Spleen (tissue), 11 donors: Measurements from ENCODE around the gene FAM193A. TPM values are rescaled to one million over a fixed set of nuclear protein-coding genes. Genes with fewer than 3 reads are reported as not detected.

Source experiments
- DNase-seq: peaks from one replicate; pipeline ENCODE4 v3.0.0-alpha.2; 2020
- H3K27ac ChIP-seq, 8 donors: fragments of 200-600 bp; sonication (generic) in 7 of 8; 1 replicate in 4 of 8; 2 replicates in 4 of 8; pipeline versions ENCODE4 v1.5.0 to v1.8.0; 2016 to 2021; ENCODE audit warnings: inconsistent platforms in 4 of 8, mild to moderate bottlenecking in 4 of 8, moderate library complexity in 1 of 8
- H3K27me3 ChIP-seq, 7 donors: fragments of 200-600 bp; sonication (generic) in 6 of 7; replicated peaks in 1 of 7; 1 replicate in 4 of 7; 2 replicates in 3 of 7; pipeline versions ENCODE4 v1.5.0 to v1.8.0; 2016 to 2021; ENCODE audit warnings: inconsistent platforms in 3 of 7, mild to moderate bottlenecking in 1 of 7
- H3K36me3 ChIP-seq, 6 donors: fragments of 200-600 bp; sonication (generic) in 5 of 6; 1 replicate in 4 of 6; 2 replicates in 2 of 6; pipeline versions ENCODE4 v1.5.0 to v1.8.0; 2016 to 2021; ENCODE audit warnings: inconsistent platforms in 2 of 6
- H3K4me1 ChIP-seq, 6 donors: fragments of 200-600 bp; sonication (generic) in 5 of 6; 1 replicate in 3 of 6; 2 replicates in 3 of 6; pipeline versions ENCODE4 v1.5.0 to v1.8.0; 2016 to 2021; ENCODE audit warnings: inconsistent platforms in 3 of 6
- H3K4me3 ChIP-seq, 8 donors: fragments of 200-600 bp; sonication (generic) in 7 of 8; 1 replicate in 4 of 8; 2 replicates in 4 of 8; pipeline versions ENCODE4 v1.5.0 to v1.8.0; 2016 to 2021; ENCODE audit warnings: inconsistent platforms in 4 of 8, mild to moderate bottlenecking in 4 of 8, moderate library complexity in 2 of 8
- H3K9me3 ChIP-seq, 8 donors: fragments of 200-600 bp; sonication (generic) in 7 of 8; 1 replicate in 4 of 8; 2 replicates in 4 of 8; pipeline versions ENCODE4 v1.5.0 to v1.8.0; 2016 to 2021; ENCODE audit warnings: inconsistent platforms in 4 of 8
- CTCF ChIP-seq, 11 experiments: fragments of 200-600 bp in 7 of 11; fragments of 450-650 bp in 4 of 11; sonication (generic) in 4 of 11; IDR thresholded peaks in 8 of 11; conservative IDR thresholded peaks in 3 of 11; 1 replicate in 7 of 11; 2 replicates in 4 of 11; pipeline versions ENCODE4 v1.4.0 to v1.8.0; 2016 to 2021; ENCODE audit warnings: antibody characterized with exemption in 11 of 11, inconsistent platforms in 4 of 11, mild to moderate bottlenecking in 1 of 11
- POLR2A ChIP-seq, 3 donors: fragments of 450-650 bp; IDR thresholded peaks; one replicate each; pipeline ENCODE4 v1.5.1; 2017; ENCODE audit warnings: antibody characterized with exemption in 3 of 3, mild to moderate bottlenecking in 1 of 3
- POLR2AphosphoS5 ChIP-seq, 3 donors: sonication (generic); formaldehyde crosslinking; IDR thresholded peaks; one replicate each; pipeline ENCODE4 v1.5.1; 2017; ENCODE audit warnings: antibody characterized with exemption in 3 of 3
- WGBS, 5 donors: extraction: QIAGEN DNeasy Blood & Tissue Kit in 3 of 5; methylation state at CpG; one replicate each; pipeline versions ENCODE4 v1.1.5 to v1.1.7; 2013 to 2018; 5-methylcytosine and 5-hydroxymethylcytosine counted together
- intact Hi-C: fragments of 100-400 bp; cut with DNase I; formaldehyde crosslinking; loops from one replicate; pipeline ENCODE4 v1.15.0; 2023; ENCODE audit warnings: low total_unique reads
- polyA plus RNA-seq, 3 donors: library from polyadenylated mRNA; stranded (reverse); fragments of 200-250 nt; gene quantifications; one replicate each; pipeline ENCODE4 v1.2.1, GENCODE V29; 2013
- total RNA-seq, 7 donors: library from RNA; depleted of rRNA in 3 of 7; stranded (reverse); fragments of >200 nt in 3 of 7; fragmentation: NEBNext Ultra II Directional in 4 of 7; extraction: Animal tissue kit (Norgen Biotek cat#: 25700) in 4 of 7; gene quantifications; one replicate each; pipeline versions ENCODE4 v1.1.0 to v1.2.1, GENCODE V29; 2016 to 2021
- donor health status: healthy with polysubstance abuse.
- donor health status: DM: no; HTN: no; CAD: no; lungs with moderate emphysema.
- donor health status: DM: no; HTN: no; CAD: no.
- donor health status: Bipolar disorder and iron deficiency.
- donor health status: healthy.
- donor health status: DM: no; HTN: no; CAD: no.
- donor health status: DM: yes; HTN: yes; CAD: no.

Gene FAM193A
- total and polyA plus RNA-seq, 10 donors = 6.2 to 37.7 (median 31.6) TPM

GRCh38 chr4:2688697-2689096 lies 152.2 kb downstream of the FAM193A start:
- Histone ChIP-seq H3K9me3 (no peaks in the 10 kb centered on the region), H3K4me1 (peaks cover 0 to 34% (median 13%) of the 10 kb centered on the region in 6 donors), H3K36me3 (peaks cover 0 to 100% (median 67%) of the 10 kb centered on the region in 6 donors), H3K27me3 (no peaks in the 10 kb centered on the region), H3K27ac (no peak overlapping the region), H3K4me3 (no peak overlapping the region)
- no peak for DNase-seq
- TF ChIP-seq CTCF (IDR thresholded peaks at IDR 0.05 in 8 of 11, conservative IDR thresholded peaks at IDR 0.05 in 3 of 11) (no peak), POLR2A (IDR thresholded peaks at IDR 0.05) (no peak), POLR2AphosphoS5 (IDR thresholded peaks at IDR 0.05) (peak in 1 of 3 donors; percentile 10)
- WGBS, 5 donors = 95 to 100% (median 95%) methylated on average over 4 of the region's 4 CpGs
- intact Hi-C loops = no loop called here

GRCh38 chr4:2689114-2689513 lies 152.7 kb downstream of the FAM193A start:
- DNase-seq = no peak
- H3K36me3 ChIP-seq = peaks cover 0 to 100% (median 67%) of the 10 kb centered on the region in 6 donors

GRCh38 chr4:2689825-2690700 lies 153.6 kb downstream of the FAM193A start:
- Histone ChIP-seq H3K4me1 (peaks cover 0 to 41% (median 13%) of the 10 kb centered on the region in 6 donors), H3K9me3 (no peaks in the 10 kb centered on the region), H3K27me3 (no peaks in the 10 kb centered on the region), H3K36me3 (peaks cover 0 to 100% (median 68%) of the 10 kb centered on the region in 6 donors), H3K4me3 (peak overlapping the region in 1 of 8 donors; percentile 20), H3K27ac (peak overlapping the region in 4 of 8 donors; percentile 42 to 69 (median 54))
- 46 to 68% (median 46%) methylated on average over 17 to 19 of the region's 19 CpGs for WGBS, 5 donors
- intact Hi-C loops = no loop called here
- no peak for TF ChIP-seq CTCF (IDR thresholded peaks at IDR 0.05 in 8 of 11, conservative IDR thresholded peaks at IDR 0.05 in 3 of 11)
- peak; percentile 39 to 79 (median 65) for TF ChIP-seq POLR2AphosphoS5 (IDR thresholded peaks at IDR 0.05)
- TF ChIP-seq POLR2A (IDR thresholded peaks at IDR 0.05) = no peak
- peak; percentile 90 for DNase-seq

More at GRCh38 chr4:2689114-2689513, 152.7 kb downstream of the FAM193A start:
- Histone ChIP-seq H3K4me1 (peaks cover 0 to 34% (median 13%) of the 10 kb centered on the region in 6 donors), H3K27ac (peak overlapping the region in 2 of 8 donors; percentile 53 to 69), H3K9me3 (no peaks in the 10 kb centered on the region), H3K4me3 (no peak overlapping the region), H3K27me3 (no peaks in the 10 kb centered on the region)
- intact Hi-C loops = no loop called here
- 79 to 89% (median 84%) methylated on average over 6 of the region's 6 CpGs for WGBS, 5 donors
- TF ChIP-seq POLR2A (IDR thresholded peaks at IDR 0.05) (no peak), POLR2AphosphoS5 (IDR thresholded peaks at IDR 0.05) (no peak), CTCF (IDR thresholded peaks at IDR 0.05 in 8 of 11, conservative IDR thresholded peaks at IDR 0.05 in 3 of 11) (no peak)

GRCh38 chr4:2691313-2691712 lies 154.9 kb downstream of the FAM193A start:
- peaks cover 0 to 53% (median 24%) of the 10 kb centered on the region in 6 donors for H3K4me1 ChIP-seq
- intact Hi-C loops = no loop called here
- no peaks in the 10 kb centered on the region for H3K27me3 ChIP-seq
- DNase-seq = no peak
- H3K36me3 ChIP-seq = peaks cover 0 to 100% (median 73%) of the 10 kb centered on the region in 6 donors
- TF ChIP-seq CTCF (IDR thresholded peaks at IDR 0.05 in 8 of 11, conservative IDR thresholded peaks at IDR 0.05 in 3 of 11) (no peak), POLR2A (IDR thresholded peaks at IDR 0.05) (no peak), POLR2AphosphoS5 (IDR thresholded peaks at IDR 0.05) (no peak)
- H3K4me3 ChIP-seq = no peak overlapping the region
- H3K9me3 ChIP-seq = no peaks in the 10 kb centered on the region
- H3K27ac ChIP-seq = peak overlapping the region in 1 of 8 donors; percentile 45
- 91 to 97% (median 94%) methylated on average over 5 of the region's 5 CpGs for WGBS, 5 donors
